GM10266 (cell line): ENCODE data around the gene BCL10.

ENCODE experiments used
- DNase-seq: peaks from one replicate; pipeline ENCODE4 v3.0.0; 2012; ENCODE audit errors: extremely low spot score
- TF ChIP-seq, protein P1 (sequence below): IDR thresholded peaks from 2 replicates; pipeline ENCODE4 v1.5.1; 2012; ENCODE audit warnings: mild to moderate bottlenecking, low read depth; ENCODE audit not compliant: control insufficient read depth, insufficient read depth; ENCODE audit errors: missing control alignments

BCL10 gene

DNA sequence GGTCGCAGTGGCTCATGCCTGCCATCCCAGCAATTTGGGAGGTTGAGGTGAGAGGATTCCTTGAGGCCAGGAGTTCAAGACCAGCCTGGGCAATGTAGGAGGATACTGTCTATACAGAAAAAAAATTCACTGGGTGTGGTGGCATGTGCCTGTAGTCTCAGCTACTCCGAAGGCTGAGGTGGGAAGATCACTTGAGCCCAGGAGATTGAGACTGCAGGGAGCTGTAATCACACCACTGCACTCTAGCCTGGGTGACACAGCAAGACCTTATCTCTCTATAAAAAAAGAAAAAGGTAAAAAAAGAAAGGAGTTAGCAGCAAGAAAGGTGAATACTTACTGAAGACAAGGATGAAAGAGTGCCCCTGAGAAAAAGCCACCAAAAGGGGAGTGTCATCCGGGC, 23.7 kb upstream of the BCL10 start:
- TF ChIP-seq, protein P1, sequence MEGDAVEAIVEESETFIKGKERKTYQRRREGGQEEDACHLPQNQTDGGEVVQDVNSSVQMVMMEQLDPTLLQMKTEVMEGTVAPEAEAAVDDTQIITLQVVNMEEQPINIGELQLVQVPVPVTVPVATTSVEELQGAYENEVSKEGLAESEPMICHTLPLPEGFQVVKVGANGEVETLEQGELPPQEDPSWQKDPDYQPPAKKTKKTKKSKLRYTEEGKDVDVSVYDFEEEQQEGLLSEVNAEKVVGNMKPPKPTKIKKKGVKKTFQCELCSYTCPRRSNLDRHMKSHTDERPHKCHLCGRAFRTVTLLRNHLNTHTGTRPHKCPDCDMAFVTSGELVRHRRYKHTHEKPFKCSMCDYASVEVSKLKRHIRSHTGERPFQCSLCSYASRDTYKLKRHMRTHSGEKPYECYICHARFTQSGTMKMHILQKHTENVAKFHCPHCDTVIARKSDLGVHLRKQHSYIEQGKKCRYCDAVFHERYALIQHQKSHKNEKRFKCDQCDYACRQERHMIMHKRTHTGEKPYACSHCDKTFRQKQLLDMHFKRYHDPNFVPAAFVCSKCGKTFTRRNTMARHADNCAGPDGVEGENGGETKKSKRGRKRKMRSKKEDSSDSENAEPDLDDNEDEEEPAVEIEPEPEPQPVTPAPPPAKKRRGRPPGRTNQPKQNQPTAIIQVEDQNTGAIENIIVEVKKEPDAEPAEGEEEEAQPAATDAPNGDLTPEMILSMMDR, result no peak
- no peak for DNase-seq

DNA sequence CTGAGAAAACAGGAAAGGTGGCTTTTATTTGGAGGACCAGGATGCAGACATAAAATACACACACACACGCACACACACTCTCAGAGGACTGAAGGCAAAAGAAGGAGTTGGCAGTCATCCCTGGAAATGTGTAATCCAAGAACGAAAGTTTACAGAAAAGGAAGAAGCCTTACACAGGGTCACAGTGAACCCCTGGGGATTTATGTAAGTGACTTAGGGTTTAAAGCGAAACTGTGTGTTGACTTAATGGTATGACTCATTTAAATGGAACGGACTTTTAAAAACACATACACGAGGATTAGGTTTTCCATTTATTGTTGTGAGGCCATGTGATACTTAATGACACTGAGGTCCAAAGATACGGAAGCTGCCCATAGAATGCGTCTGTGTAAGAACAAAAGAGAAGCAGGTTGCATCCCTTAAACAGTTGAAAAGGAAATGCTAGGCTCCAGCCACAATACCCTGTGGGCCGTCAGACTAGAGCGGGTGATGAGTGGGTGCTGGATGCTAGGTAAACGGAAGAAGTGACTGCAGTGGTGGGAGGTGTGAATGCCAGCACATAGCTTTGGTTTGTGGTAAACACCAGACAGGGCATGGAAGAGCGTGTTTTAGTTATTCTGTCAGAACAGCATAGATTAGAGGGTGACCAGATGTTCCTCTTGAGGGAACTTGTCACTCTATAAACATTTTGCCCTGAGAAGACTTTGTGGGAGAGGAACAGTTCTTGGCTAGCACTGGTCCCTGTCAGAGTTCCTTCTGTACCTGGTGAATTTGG, 21.6 kb upstream of the BCL10 start:
- peak; percentile 58 for DNase-seq
- TF ChIP-seq, protein P1, result no peak

DNA sequence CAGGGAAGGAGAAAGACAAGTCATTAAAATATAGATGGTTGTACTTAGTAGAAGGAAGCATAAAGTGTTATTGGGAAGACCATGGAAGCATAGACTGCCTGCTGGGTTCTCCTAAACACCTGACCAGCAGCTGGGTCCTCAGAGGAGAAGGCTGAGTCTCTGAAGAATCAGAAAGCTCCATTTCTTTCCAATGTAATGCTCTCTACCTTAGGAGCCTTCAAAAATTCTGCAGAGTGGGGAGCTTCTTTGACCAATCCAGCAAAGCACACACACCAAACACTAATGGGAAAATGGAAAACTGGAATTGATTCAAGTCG, 21.1 kb upstream of the BCL10 start:
- DNase-seq, result no peak
- TF ChIP-seq, protein P1, result no peak

DNA sequence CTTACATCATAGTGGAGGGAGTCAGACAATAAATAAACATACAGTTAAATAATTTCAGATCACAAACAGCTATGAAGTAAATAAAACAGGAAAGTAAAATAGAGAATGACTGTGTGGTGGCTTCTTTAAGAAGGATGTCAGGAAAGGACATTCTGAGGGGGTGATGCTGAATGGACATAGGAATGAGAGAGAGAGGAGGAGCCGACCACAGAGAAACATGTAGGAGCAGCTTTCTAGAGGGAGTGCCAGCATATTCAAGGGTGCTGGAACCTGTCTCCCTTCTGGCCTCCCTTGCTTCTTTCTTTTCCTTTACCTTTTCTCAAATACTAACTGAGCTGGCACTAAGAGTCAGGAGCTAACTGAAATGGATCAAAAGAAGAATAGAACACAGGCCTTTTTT, 20.5 kb upstream of the BCL10 start:
- TF ChIP-seq, protein P1, result no peak
- DNase-seq, result no peak

DNA sequence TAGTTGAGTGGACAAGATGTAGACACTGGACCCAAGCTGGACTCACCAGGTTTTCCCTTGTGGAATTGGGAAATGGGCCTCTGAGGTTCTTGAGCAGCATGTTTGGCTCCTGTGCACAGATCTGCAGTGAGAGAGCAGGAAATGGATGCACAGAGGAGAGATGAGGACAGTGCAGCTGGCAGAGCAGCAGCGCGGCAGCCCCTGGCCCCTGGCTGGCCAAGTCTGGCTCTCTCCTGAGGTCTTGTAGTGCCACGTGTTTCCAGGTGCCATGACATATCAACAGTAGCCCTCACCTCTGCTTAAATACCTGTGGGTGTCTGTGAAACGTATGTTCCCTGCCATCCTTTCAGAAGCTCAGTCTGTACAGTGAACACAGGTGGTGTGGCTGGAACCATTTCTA, 19.2 kb upstream of the BCL10 start:
- TF ChIP-seq, protein P1, result no peak
- DNase-seq, result no peak

DNA sequence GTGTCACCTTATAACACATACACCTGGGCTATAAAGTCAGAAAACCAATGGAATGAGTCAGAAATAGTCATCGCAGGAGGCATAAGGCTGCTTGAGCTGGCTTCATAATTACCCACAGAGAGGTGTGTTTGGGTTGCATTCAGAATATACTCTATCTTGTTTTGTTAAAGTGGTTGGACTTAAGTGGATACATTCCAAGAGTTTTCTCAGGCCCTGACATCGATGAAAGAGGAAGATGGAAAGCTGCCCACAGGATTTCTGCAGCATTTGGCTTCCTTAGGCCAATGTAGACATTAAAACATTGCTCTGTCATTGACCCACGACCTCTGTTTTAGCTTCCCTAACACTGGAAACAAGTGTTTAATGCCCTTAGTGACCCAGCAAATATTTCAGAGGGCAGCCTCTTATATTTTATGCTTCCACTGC, 18.6 kb upstream of the BCL10 start:
- TF ChIP-seq, protein P1, result no peak
- DNase-seq, result no peak

DNA sequence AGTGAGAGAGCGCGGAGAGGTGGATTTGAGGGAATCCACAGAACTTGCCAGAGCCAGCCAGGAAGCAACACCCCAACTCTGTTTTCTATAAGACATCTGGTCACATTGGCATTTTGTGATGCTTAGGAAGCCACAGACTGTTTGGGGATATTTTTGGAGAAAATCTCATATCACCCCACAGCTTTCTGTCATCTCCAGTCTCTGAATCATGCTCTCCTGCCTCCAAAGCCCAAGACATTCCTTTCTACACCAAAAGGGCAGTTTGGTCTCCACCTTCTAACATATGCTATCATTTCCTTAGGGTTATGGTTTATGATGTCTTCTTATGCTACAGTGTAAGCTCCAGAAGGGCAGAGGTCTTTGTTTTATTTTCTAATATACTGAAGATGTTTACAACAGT, 14.4 kb upstream of the BCL10 start:
- no peak for DNase-seq
- TF ChIP-seq, protein P1, result no peak
